Dendritic cell treated with granulocyte-macrophage colony-stimulating factor and Interleukin-4, amounts not matched to agents 40 ng/mL and 50 ng/mL, for 4 days (primary cell): ENCODE data around the gene ALKBH8.
"Not testable (repeated sequence)": the region's sequence is repeated elsewhere in the genome, so short reads cannot be mapped to it uniquely, and the experiment has no call there.

Experiments used
- H3K27ac Mint-ChIP-seq: one replicate; pipeline ENCODE4 v1.8.0; 2022; ENCODE audit warnings: mild to moderate bottlenecking, mixed read lengths
- H3K27me3 Mint-ChIP-seq: one replicate; pipeline ENCODE4 v1.8.0; 2022; ENCODE audit warnings: mild to moderate bottlenecking, mixed read lengths
- H3K36me3 Mint-ChIP-seq: one replicate; pipeline ENCODE4 v1.8.0; 2022; ENCODE audit warnings: low read depth, mixed read lengths
- H3K4me1 Mint-ChIP-seq: one replicate; pipeline ENCODE4 v1.8.0; 2022; ENCODE audit warnings: low read depth, mixed read lengths
- H3K4me3 Mint-ChIP-seq: one replicate; pipeline ENCODE4 v1.8.0; 2022; ENCODE audit warnings: mild to moderate bottlenecking, moderate library complexity, mixed read lengths
- H3K9me3 Mint-ChIP-seq: one replicate; pipeline ENCODE4 v1.8.0; 2022; ENCODE audit warnings: mixed read lengths
- intact Hi-C: fragments of 100-400 bp; cut with micrococcal nuclease; formaldehyde crosslinking; loops from one replicate; pipeline ENCODE4 v1.15.0; 2022

The ALKBH8 gene

DNA sequence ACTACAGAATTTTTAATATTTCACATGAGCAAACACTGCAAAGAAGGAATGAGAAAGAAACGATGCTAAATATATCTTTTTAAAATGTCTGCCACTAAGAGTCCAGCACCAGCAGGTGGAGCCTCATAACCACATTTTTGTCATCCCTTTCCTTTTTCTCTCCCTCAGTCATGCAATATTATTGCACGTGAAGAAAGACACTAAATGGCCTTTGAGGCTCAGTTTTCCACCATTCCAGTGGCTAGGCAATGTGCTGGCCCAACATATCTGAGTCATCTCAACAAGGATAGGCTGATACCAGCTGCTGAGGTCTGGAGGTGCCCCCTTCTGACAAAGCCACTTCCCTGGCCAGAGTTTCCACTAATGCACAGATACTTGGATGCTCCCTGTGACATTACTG lies 1.8 kb downstream of the ALKBH8 start:
- Mint-ChIP-seq H3K27ac (no peak overlapping the region), H3K4me1 (peaks cover 35% of the 10 kb centered on the region), H3K27me3 (no peaks in the 10 kb centered on the region), H3K36me3 (peaks cover 25% of the 10 kb centered on the region), H3K9me3 (no peaks in the 10 kb centered on the region), H3K4me3 (no peak overlapping the region)
- intact Hi-C loops, result loop anchor here (2.0 to 5.0 kb wide), 2 partner anchors 107 to 124 kb away; partner anchors contain the start of gene CWF19L2

DNA sequence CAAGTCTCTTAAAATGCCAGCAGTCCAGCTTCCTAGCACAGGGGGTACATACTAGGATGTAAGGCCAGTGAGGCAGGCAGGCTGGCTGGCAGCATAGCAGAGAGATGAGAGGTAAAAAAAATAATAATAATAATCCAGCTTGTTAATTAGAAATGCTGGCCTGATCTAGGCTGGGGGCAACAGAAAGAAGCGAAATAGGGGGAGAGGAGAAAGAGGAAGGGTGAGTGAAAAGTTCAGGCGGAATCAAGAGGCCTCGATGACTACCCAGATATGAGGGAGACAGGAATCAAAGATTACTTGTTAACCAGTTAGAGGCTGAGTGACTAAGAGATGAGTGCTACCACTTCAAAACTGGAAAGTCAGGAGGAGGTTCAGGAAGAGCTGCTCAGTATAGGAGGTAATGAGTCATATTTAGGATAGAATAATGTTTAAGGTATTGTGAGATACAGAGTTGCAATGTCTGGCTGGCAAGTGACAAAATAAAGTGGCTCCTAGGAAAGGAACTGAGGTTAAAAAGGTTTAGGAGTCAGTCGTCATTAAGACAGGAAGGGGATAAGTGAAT lies 2.8 kb downstream of the ALKBH8 start:
- H3K4me1 Mint-ChIP-seq, result peaks cover 31% of the 10 kb centered on the region
- H3K36me3 Mint-ChIP-seq, result peaks cover 26% of the 10 kb centered on the region
- H3K27ac Mint-ChIP-seq, result peak overlapping the region; percentile 3

DNA sequence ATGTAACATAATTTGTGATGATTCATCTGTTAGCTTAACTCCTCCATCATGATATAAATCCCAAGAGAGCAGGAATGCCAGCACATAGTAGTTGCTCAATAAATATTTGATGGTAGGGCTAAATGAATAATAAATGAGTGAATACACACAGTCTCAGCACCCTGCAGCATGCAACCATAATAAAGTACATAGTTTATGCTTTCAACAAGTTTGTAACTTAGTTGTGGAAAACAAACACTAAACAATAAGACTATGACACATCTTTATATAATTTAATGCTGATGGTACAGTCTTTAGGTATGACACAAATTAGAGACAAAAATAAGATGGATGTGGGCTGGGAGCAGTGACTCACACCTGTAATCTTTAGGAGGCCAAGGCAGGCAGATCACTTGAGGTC lies 3.8 kb downstream of the ALKBH8 start:
- H3K36me3 Mint-ChIP-seq, result peaks cover 29% of the 10 kb centered on the region
- no peak overlapping the region for H3K4me3 Mint-ChIP-seq
- peak overlapping the region; percentile 3 for H3K27ac Mint-ChIP-seq
- no peaks in the 10 kb centered on the region for H3K27me3 Mint-ChIP-seq
- peaks cover 29% of the 10 kb centered on the region for H3K4me1 Mint-ChIP-seq
- intact Hi-C loops, result loop anchor here (5.0 kb wide), 1 partner anchor 126 kb away; no protein-coding TSS in a partner anchor
- no peaks in the 10 kb centered on the region for H3K9me3 Mint-ChIP-seq

More for the DNA sequence above, 2.8 kb downstream of the ALKBH8 start:
- Mint-ChIP-seq H3K27me3 (no peaks in the 10 kb centered on the region), H3K9me3 (no peaks in the 10 kb centered on the region), H3K4me3 (no peak overlapping the region)
- intact Hi-C loops, result loop anchor here (5.0 kb wide), 1 partner anchor 125 kb away; no protein-coding TSS in a partner anchor

DNA sequence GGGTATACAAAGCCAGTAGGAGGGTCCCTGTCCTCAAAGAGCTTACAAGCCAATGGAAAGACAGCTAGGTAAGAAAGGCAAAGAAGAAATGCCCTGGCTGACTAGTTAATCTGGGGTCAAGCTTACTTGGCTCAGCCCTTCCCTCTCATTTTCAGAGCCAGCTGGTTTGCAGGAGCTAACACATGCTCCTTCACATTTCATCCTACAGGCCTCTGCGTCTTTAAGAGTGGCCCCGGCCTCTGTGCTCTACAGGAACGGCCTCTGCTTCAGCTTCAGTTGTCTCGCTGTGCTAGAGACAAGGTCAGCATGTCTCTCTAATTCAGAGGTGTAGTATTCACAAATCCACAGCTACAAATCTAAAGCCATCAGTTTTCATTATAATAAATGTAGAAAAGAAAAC lies 15.2 kb downstream of the ALKBH8 start:
- Mint-ChIP-seq H3K4me3 (no peak overlapping the region), H3K9me3 (no peaks in the 10 kb centered on the region), H3K36me3 (peaks cover 59% of the 10 kb centered on the region), H3K27me3 (no peaks in the 10 kb centered on the region), H3K27ac (no peak overlapping the region), H3K4me1 (no peaks in the 10 kb centered on the region)
- intact Hi-C loops, result no loop called here

DNA sequence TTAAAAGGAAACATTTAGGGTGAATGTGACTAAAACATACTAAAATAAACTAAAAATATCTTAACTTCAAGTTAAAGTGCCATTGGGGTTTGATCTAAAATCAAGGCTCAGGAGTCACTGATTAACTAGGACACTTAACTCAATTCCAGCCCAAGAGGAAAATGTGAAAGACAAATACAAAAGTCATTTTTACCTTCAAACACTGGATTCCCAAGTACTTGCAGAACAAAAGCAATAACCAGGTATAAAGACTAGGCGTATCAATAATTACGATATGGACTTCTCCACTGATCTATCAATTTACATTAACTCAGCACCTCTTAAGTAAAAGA lies 15.6 kb downstream of the ALKBH8 start:
- Mint-ChIP-seq H3K4me1 (no peaks in the 10 kb centered on the region), H3K27me3 (no peaks in the 10 kb centered on the region), H3K9me3 (no peaks in the 10 kb centered on the region), H3K27ac (no peak overlapping the region), H3K4me3 (no peak overlapping the region), H3K36me3 (peaks cover 56% of the 10 kb centered on the region)
- intact Hi-C loops, result loop anchor here (1.0 to 5.0 kb wide), 2 partner anchors 139 to 222 kb away; no protein-coding TSS in a partner anchor

DNA sequence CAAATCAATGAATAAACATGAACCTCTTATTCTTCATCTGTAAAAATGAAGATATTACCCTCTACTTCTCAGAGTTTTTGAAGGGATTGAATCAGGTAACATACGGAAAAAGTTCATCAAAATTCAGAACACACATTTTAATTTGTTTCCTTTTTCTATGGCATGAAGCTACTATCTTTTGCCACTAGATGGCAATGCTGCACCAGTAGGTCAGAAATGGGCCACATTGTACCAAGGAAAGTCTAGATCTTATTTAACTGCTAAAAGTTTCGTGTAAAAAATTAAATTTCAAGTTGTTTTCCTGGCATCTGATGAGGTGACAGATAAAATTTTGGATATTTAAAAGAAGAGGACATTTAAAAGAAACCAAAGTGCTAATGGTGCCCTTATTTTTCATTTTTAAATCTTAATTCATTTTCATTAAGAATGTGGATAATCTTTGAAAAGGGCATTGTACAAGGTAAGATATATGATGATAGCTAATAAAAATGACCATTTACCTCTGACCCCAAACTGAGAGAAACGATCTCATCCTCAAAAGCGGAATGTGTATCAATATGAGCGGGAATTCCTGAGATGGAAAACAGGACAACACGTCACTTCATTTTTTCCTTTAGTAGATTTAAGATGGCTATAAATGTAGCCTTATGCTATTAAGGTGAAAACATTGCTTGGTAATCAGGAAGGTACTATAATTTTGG lies 16.1 kb downstream of the ALKBH8 start:
- Mint-ChIP-seq H3K9me3 (no peaks in the 10 kb centered on the region), H3K36me3 (peaks cover 60% of the 10 kb centered on the region), H3K4me1 (no peaks in the 10 kb centered on the region), H3K27me3 (no peaks in the 10 kb centered on the region), H3K27ac (no peak overlapping the region), H3K4me3 (no peak overlapping the region)
- intact Hi-C loops, result loop anchor here (1.0 to 5.0 kb wide), 2 partner anchors 140 to 223 kb away; no protein-coding TSS in a partner anchor

DNA sequence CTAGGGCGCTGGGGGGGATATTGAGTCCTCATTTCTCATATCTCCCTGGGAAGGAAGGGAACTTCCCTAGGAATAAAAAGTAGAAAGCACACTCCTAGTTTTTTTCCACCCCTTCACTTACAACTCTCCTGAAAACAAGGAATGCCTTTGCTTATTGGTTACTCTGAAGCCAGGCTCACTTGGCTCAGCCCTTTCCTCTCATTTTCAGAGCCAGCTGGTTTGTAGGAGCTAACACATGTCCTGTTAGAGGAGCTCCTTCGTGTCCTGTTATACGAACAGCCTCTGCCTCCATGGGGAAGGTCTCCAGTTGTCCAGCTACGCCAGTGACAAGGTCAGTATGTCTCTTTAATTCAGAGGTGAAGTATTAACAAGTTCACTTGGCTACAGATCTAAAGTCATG lies 17.6 kb downstream of the ALKBH8 start:
- H3K4me1 Mint-ChIP-seq, result no peaks in the 10 kb centered on the region
- no peak overlapping the region for H3K4me3 Mint-ChIP-seq
- H3K27me3 Mint-ChIP-seq, result no peaks in the 10 kb centered on the region
- no peak overlapping the region for H3K27ac Mint-ChIP-seq
- intact Hi-C loops, result loop anchor here (5.0 kb wide), 1 partner anchor 224 kb away; no protein-coding TSS in a partner anchor
- peaks cover 50% of the 10 kb centered on the region for H3K36me3 Mint-ChIP-seq
- no peaks in the 10 kb centered on the region for H3K9me3 Mint-ChIP-seq

DNA sequence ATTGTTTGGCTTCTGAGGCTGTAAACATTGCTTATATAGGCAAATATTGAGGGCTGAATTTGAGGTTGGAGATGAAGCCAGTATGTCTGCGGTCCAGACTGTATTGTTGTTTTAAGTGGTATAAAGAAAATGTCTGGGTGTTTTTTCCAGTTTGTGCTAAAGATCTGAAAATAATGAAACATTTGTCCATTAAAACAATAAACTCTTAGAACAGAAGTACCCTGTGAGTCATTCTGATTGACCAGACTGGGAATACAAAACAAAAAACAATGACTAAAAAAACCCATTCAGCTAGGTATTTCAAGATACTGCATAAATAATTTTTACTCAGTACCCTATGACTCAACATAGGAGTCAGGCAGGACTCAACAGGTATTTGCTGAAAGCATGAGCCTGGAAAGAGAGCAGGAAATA lies 20.4 kb downstream of the ALKBH8 start:
- no peak overlapping the region for H3K27ac Mint-ChIP-seq
- peaks cover 32% of the 10 kb centered on the region for H3K36me3 Mint-ChIP-seq
- no peak overlapping the region for H3K4me3 Mint-ChIP-seq
- no peaks in the 10 kb centered on the region for H3K27me3 Mint-ChIP-seq
- H3K9me3 Mint-ChIP-seq, result no peaks in the 10 kb centered on the region
- H3K4me1 Mint-ChIP-seq, result no peaks in the 10 kb centered on the region
- intact Hi-C loops, result loop anchor here (5.0 kb wide), 1 partner anchor 227 kb away; no protein-coding TSS in a partner anchor

DNA sequence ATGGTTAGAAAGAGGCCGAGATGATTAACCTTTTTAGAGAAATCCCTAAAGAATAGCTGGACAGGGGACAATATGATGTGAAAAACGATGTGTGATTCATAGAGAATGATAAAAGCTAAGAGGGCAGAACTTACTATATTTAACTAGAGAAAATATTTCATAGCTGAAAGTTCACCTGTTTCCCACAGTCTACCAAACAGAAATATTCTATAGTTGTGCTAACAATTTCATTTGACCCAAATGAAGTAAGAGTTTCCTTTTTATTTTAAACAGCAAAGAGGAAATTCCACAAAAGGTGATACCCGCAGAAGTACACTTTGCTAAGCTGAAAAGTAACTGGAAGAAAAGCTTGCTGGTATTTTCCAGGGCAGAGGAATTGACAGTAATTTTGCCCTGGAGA lies 26.7 kb downstream of the ALKBH8 start:
- Mint-ChIP-seq H3K27me3 (no peaks in the 10 kb centered on the region), H3K9me3 (no peaks in the 10 kb centered on the region), H3K27ac (no peak overlapping the region), H3K4me3 (no peak overlapping the region), H3K36me3 (peaks cover 37% of the 10 kb centered on the region), H3K4me1 (no peaks in the 10 kb centered on the region)
- intact Hi-C loops, result no loop called here

DNA sequence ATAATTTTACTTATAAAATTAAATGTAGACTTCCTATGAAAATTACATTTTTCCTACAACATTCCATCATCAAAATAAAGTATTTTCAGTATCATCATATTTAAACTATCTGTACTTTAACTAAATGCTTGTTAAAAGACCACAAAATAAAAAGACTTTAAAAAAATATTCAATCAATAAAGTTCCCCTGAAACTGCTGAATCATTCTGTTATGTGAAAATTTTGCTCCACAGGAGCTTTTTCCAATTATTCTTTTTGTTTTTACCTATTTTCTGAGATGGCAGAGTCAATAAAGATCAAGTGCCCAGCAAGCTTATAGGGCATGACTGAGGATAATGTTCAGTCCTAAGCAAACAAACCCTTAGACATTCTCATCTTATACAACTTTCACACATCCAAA lies 27.3 kb downstream of the ALKBH8 start:
- intact Hi-C loops, result no loop called here
- Mint-ChIP-seq H3K4me3 (no peak overlapping the region), H3K4me1 (no peaks in the 10 kb centered on the region), H3K27me3 (no peaks in the 10 kb centered on the region), H3K36me3 (peaks cover 37% of the 10 kb centered on the region), H3K9me3 (no peaks in the 10 kb centered on the region), H3K27ac (no peak overlapping the region)

DNA sequence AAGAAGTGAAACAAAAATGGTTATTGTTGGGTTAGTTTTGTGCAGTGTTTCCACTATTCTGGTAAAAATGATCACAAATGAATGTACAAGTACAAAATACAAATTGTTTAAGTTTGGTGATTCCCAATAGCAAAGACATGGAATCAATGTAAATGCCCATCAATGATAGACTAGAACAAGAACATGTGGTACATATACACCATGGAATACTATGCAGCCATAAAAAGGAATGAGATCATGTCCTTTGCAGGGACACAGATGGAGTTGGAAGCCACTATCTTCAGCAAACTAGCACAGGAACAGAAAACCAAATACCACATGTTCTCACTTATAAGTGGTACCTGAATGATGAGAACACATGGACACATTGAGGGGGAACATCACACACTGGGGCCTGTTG lies 28.4 kb downstream of the ALKBH8 start:
- peaks cover 42% of the 10 kb centered on the region for H3K36me3 Mint-ChIP-seq
- H3K9me3 Mint-ChIP-seq, H3K27ac Mint-ChIP-seq, H3K4me3 Mint-ChIP-seq, H3K4me1 Mint-ChIP-seq, H3K27me3 Mint-ChIP-seq, intact Hi-C loops: not testable (repeated sequence)

DNA sequence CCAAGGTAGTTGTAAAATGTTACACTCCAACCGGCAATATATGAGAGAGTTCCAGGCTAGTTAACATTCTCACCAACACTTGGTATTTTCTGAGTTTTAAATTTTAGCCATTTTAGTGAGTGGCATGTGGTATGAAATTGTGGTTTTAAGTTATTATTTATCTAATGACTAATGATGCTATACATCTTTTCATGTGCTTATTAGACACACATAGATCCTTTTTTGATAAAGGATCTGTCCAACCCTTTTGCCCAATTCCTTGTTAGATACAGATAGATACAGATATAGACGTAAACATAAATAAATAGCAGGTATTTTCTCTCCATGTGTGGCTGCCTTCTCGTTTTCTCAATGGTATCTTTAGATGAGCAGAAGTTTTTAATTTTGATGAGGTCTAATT lies 39.3 kb downstream of the ALKBH8 start:
- H3K4me3 Mint-ChIP-seq, result no peak overlapping the region
- H3K4me1 Mint-ChIP-seq, result no peaks in the 10 kb centered on the region
- peaks cover 38% of the 10 kb centered on the region for H3K36me3 Mint-ChIP-seq
- no peaks in the 10 kb centered on the region for H3K9me3 Mint-ChIP-seq
- H3K27me3 Mint-ChIP-seq, result no peaks in the 10 kb centered on the region
- H3K27ac Mint-ChIP-seq, result no peak overlapping the region
- intact Hi-C loops, result no loop called here

DNA sequence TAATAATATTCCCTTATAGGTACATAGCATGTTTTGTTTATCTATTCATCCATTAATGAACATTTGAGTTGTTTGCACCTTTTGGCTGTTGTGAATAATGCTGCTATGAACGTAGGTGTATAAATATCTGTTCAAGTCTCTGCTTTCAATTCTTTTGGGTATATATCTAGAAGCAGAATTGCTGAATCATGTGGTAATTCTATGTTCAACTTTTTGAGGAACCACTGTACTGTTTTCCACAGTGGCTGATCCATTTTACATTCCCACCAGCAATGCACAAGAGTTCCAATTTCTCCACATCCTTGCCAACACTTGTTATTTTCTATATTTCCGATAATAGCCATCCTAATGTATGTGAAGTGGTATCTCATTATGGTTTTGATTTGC lies 56.7 kb downstream of the ALKBH8 start:
- H3K27ac Mint-ChIP-seq, result no peak overlapping the region
- H3K4me1 Mint-ChIP-seq, result no peaks in the 10 kb centered on the region
- no peak overlapping the region for H3K4me3 Mint-ChIP-seq
- H3K9me3 Mint-ChIP-seq, result no peaks in the 10 kb centered on the region
- no peaks in the 10 kb centered on the region for H3K27me3 Mint-ChIP-seq
- intact Hi-C loops, result no loop called here
- peaks cover 33% of the 10 kb centered on the region for H3K36me3 Mint-ChIP-seq

DNA sequence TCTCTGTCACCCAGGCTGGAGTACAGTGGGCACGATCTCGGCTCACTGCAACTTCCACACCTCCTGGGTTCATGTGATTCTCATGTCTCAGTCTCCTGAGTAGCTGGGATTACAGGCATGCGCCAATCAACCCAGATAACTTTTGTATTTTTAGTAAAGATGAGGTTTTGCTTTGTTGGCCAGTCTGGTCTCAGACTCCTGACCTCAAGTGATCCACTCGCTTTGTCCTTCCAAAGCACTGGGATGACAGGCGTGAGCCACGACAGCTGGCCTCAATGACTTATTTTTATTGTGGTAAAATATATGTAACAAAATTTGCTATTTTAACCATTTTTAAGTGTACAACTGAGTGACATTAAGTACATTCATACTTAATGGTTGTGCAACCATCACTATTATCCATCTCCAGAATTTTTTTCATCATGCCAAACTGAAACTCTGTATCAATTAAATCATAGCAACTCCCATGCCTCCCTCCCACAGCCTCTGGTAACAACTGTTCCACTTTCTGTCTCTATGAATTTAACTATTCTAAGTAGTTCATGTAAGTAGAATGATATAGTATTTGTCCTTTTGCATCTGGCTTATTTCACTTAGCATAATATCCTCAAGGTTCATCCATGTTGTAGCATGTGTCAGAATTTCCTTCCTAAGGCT lies 57.2 kb downstream of the ALKBH8 start:
- peaks cover 38% of the 10 kb centered on the region for H3K36me3 Mint-ChIP-seq
- H3K27me3 Mint-ChIP-seq, result no peaks in the 10 kb centered on the region
- no peaks in the 10 kb centered on the region for H3K4me1 Mint-ChIP-seq
- no peaks in the 10 kb centered on the region for H3K9me3 Mint-ChIP-seq
- no peak overlapping the region for H3K27ac Mint-ChIP-seq
- no peak overlapping the region for H3K4me3 Mint-ChIP-seq
- intact Hi-C loops, result no loop called here
